GM18508 (cell line): Measurements from ENCODE around the gene NDUFA11.
"Not testable (repeated sequence)": the region's sequence is repeated elsewhere in the genome, so short reads cannot be mapped to it uniquely, and the experiment has no call there.

Source experiments
- ATAC-seq: cut with Tn5 transposase; IDR thresholded peaks from one replicate; pipeline ENCODE4 v1.9.1; 2021; ENCODE audit warnings: moderate number of reproducible peaks; ENCODE audit not compliant: insufficient read depth, unreplicated experiment

NDUFA11 gene

GRCh38 chr19:5892772-5893275 lies 10.8 kb downstream of the NDUFA11 start:
- ATAC-seq: no peak

DNA sequence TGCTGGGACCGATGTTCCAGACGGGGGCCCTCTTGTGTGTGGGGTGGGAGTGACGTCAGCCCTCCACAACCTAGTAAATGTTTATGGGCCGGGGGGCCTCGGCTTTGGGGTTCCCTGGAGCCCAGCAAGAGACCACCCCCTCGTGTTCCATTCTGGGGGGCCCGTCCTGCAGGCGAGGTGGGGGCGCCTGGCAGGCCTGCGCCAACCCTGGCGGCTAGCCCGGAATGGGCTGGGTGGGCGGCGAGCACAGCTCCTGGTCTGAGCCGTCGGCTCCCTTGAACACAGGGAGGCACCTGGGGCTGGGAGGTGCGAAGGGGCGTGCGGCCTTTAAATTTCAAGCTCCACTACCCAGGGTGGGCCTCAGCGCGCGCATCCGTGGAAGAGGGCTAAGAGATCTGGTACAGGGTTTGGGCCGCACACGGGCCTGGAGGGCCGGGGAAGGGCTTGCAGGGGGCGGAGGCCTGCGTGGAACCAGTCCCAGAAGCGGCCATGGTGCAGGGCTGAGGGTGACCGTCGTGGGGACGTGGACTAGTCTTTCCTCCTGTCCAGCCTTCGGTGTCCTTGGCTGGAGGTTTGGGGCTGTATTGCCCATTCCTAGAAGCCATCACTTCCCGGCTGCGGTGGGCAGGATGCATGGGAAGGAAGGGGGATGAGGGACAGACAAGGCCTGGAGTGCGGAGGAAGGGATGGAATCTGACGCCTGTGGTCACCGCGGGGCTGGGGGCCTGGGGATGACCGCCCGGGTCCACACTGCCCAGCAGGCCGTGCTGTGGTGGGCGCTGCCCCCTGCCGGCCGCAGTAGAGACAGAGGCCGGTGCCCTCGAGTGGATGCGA lies 11.4 kb downstream of the NDUFA11 start:
- no peak for ATAC-seq

- no peak for ATAC-seq
Observed at GRCh38 chr19:5891572-5891937, 12.0 kb downstream of the NDUFA11 start.

DNA sequence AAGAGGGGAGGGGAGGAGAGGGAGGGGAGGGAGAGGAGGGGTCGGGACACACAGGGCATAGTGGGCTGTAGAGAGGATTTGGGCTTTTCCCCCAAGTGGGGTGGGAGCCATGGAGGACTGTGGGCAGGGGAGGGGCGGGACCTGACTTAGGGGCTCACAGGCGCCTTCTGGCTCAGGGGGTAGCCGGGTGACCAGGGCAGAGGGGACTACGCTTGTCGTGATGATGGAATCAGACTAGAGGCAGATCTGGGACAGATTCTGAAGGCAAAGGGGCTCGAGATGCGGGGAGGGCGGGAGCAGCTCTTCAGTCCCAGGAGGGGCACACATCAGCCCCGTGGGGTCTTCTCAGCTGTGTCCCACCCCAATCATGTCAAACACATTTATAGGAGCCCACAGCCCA lies 13.5 kb downstream of the NDUFA11 start:
- no peak for ATAC-seq

DNA sequence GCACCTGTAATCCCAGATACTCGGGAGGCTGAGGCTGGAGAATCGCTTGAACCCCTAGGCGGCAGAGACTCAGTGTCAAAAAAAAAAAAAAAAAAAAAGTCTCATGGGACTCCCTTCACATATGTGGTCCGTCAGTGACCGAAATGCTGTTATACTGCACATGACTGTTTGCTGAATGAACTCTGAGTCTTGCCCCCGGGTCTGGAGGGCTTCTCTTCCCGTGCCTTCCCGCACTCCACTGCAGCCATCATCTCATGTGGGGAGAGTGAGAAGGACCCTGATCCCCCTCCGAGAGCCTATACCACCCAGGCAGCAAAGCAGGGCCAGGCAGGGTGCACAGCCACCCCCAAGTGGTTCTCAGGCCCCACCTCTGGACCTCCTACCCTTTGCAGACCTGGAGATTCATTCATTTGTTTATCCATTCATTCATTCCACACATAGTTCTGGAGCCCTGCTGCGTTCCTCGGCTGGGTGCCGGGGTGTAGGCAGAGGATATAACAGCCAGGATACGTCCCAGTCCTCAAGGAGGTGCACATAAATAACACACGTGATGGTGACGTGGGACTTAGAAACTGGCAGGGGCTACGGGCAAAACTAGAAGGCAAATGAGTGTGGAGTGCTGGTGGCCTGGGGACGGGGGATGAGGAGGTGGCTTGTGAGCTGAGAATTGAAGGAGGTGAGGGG lies 14.2 kb downstream of the NDUFA11 start:
- ATAC-seq: no peak

DNA sequence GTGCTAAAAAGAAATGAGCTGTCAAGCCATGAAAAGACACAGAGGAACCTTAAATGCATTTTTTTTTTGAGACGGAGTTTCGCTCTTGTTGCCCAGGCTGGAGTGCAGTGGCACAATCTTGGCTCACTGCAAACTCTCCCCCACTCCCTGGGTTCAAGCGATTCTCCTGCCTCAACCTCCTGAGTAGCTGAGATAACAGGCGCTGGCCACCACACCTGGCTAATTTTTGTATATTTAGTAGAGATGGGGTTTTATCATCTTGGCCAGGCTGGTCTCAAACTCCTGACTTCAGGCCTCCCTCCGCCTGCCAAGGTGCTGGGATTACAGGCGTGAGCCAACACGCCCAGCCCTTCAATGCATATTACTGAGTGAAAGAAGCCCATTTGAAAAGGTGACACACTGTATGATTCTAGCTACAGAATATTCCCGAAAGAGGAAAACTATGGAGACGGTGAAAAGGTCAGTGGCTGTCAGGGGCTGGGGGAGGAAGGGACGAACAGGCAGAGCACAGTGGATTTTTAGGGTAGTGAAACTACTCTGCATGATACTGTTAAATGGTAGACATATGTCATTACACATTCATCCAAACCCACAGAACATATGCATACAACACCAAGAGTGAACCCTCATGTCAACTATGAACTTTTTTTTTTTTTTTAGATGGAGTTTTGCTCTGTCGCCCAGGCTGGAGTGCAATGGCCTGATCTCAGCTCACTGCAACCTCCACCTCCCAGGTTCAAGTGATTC lies 19.4 kb downstream of the NDUFA11 start:
- not testable (repeated sequence) for ATAC-seq

DNA sequence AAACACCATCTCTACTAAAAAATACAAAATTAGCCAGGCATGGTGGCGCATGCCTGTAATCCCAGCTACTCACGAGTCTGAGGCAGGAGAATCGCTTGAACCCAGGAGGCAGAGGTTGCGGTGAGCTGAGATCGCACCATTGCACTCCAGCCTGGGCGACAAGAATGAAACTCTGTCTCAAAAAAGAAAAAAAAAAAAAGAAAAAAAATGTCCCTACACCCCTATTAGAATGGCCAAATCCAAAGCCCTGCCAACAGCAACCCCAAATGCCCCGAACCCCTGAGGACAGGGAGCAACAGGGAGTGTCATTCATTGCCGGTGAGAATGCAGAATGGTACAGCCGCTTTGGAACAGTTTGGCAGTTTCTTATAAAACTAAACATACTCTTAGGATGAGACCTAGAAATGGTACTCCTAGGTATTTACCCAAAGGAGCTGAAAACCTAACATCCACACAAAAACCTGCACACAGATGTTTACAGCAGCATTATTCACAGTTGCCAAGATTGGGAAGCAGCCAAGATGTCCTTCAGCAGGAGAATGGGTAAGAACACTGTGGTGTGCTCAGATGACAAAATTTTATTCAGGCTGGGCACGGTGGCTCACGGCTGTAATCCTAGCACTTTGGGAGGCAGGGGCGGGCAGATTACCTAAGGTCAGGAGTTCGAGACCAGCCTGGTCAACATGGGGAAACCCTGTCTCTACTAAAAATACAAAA lies 20.3 kb downstream of the NDUFA11 start:
- not testable (repeated sequence) for ATAC-seq

DNA sequence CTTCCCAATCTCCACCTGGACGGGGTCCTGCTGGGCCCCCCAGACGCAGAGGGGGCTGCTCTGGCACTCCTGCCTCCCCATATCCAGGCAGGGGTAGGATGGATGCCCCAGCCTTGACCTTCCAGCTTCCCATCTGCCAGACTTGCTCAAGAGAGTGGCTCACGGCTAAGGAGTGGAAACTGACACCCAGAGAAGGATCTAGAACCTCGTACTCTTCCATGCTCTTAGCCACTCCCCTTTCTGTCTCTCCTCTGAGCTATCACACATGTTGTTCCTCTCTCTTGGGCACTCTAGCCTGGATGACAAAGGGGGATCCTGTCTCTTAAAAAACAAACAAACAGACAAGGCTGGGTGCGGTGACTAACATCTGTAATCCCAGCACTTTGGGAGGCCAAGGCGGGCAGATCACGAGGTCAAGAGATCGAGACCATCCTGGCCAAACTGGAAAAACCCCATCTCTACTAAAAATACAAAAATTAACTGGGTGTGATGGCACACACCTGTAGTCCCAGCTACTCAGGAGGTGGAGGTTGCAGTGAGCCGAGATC lies 21.1 kb downstream of the NDUFA11 start:
- ATAC-seq: no peak

GRCh38 chr19:5881543-5882299 lies 21.9 kb downstream of the NDUFA11 start:
- no peak for ATAC-seq

GRCh38 chr19:5880604-5881078 lies 22.9 kb downstream of the NDUFA11 start:
- ATAC-seq: no peak

GRCh38 chr19:5880196-5880595 lies 23.4 kb downstream of the NDUFA11 start:
- ATAC-seq: no peak

GRCh38 chr19:5877882-5878281 lies 25.7 kb downstream of the NDUFA11 start:
- no peak for ATAC-seq

DNA sequence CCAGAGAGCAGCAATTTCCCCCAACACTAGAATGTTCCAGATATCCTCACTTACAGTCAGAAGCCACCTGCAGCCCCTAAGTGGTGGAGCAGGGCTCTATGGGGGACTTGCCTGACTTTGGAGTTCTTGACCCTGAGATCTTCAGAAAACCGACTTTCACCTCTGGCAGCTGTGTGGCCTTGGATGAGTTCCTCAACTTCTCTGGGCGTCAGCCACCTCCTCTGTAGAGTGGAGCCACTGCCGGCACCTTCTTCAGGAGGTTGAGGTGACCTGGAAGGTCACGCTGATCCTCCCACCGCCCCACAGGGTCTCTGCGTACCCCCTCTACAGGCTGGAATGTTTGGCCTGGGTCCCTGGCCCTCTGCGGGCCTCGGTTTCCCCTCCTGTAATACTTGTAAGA lies 26.2 kb downstream of the NDUFA11 start:
- ATAC-seq: no peak

DNA sequence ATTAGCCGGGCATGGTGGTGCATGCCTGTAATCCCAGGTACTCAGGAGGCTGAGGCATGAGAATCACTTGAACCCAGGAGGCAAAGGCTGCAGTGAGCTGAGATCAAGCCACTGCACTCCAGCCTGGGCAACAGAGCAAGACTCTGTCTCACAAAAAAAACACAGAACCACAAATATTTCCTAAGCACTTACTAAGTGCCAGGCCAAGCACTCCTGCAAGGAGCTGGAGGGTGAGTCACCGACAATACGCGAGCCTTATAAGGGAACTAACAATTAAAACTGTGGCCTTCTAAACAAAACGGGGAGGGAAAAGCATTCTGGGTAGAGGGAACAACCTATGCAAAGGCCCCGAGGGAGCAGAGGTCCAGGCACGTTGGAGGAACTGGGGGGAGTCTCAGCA lies 29.1 kb downstream of the NDUFA11 start:
- ATAC-seq: not testable (repeated sequence)

DNA sequence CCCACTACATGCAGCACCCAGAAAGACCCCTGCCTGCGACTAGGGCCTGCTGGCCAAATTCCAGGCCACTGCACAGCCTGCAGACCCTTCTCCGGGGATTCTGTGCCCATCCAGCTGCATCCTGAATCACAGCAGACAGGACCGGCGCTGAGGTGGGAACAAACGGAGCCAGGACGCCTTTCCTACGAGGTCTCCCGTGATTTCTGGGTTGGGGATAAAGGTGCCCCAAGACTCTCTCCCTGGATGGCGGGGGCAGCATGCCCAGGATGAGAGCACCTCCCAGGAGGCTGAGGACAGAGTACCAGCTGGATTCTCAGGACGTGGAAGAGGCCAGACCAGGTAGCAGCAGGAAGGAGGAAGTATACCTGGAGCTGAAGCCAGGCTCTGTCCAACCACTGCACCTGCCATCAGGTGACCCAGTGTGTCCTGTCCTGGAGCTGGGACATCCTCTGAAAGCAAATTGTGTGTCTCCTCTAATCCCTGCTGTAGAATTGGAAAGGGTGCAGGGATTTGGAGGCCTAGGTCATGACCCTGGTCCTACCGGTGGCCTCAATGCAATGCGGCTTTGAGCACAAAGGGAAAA lies 29.9 kb downstream of the NDUFA11 start:
- ATAC-seq: no peak

- ATAC-seq: no peak
Observed at GRCh38 chr19:5870986-5871394, 32.6 kb downstream of the NDUFA11 start.

- no peak for ATAC-seq
Observed at GRCh38 chr19:5867201-5868136, 36.1 kb downstream of the NDUFA11 start.

DNA sequence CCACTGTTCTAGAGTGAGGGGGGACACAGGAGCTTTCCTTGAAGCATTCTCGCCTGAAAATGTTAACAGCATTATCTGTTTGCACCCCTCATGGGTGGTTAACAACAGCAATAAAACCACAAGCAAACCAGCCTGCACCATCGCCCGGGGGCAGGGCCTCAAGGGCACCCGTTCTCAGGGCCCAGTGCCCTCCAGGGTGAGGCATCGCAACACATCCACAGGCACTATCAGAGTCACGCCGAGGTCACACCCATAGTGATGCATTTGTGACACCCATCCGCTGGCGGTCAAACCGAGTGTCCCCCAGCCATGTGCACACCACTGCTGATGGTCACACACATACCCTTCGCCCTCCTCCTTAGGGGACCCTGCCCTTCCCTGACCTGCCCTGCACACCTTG lies 37.8 kb downstream of the NDUFA11 start:
- ATAC-seq: no peak
